AG04449 (cell line): ENCODE data around the gene SYNE4.

Source experiments
- CTCF ChIA-PET: fragments of 350-600 bp; formaldehyde crosslinking; extraction: SDS; loops from one replicate; lab custom pipeline; 2021; ENCODE audit warnings: antibody characterized with exemption; lab: Yijun Ruan, JAX
- POLR2A ChIA-PET: fragments of 400-600, 350-600 bp; formaldehyde crosslinking; extraction: SDS; loops from one replicate; lab custom pipeline; 2020; ENCODE audit warnings: antibody characterized with exemption, inconsistent platforms; lab: Yijun Ruan, JAX
- DNase-seq: peaks from one replicate; pipeline ENCODE4 v3.0.0-alpha.2; 2010; ENCODE audit warnings: low read depth, low spot score
- H3K4me3 ChIP-seq: 2 replicates; pipeline ENCODE4 v1.5.1; 2011; ENCODE audit warnings: low read depth, mild to moderate bottlenecking, control low read depth, low read length
- CTCF ChIP-seq: IDR thresholded peaks from one replicate; pipeline ENCODE4 v1.5.1; 2011; ENCODE audit warnings: mild to moderate bottlenecking, moderate library complexity, low read length, control low read depth, inconsistent platforms; ENCODE audit not compliant: insufficient read depth; ENCODE audit errors: missing control alignments

SYNE4 gene

GRCh38 chr19:36040495-36040894 is 31.9 kb upstream of the SYNE4 start:
- CTCF ChIA-PET = interaction anchor here (0.9 kb wide), 1 partner anchor 18 kb away, joined by 4 read pairs; no protein-coding TSS in a partner anchor

DNA sequence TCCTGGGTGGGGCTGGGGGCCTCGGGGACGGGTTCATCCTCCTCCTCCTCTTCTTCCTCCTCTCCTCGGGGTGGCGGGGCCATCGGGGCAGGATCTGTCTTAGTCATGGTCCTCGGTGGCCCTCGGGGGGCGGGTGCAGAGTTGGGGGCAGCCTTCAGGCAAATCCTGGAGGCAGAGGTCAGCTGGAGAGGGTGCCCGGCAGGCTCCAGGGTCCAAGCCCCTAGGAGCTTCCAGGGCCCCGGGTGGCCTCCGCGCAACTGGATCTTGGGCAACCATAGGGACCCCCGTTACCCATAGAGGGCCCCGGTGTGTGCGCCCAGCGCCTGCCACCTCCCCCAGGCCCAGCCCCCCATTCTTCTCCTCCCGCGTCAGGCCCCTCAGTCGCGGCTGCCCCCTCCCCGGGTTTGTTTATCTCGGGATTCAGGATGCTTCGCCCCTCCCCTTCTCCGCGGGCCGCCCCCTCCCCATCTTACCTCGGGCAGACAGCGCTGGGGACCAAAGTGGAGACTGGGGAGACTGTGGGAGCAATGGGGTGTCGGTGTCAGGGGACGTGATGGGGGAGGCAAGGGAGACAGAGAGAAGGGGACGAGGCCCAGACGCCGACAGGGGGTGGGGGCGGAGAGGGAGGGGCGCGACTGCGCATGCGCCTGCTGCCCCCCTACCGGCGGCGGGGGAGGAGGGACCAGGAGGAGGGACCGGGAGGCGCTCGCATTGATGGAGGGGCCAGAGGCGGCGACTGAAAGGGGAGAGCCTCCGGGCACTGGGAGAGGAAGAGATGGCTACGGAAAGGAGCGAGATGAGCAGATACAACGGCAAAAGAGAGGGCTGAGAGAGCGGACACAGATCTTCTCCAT is 23.9 kb upstream of the SYNE4 start, which contains the start of gene CLIP3:
Gene CLIP3, minus strand, starts transcription at position 623 of the 854 bp plus-strand sequence. Its CDS starts 516 bp downstream, at position 107.
- DNase-seq = no peak
- POLR2A ChIA-PET = no interaction called here
- CTCF ChIA-PET = interaction anchor here (0.6 kb wide), 1 partner anchor 28 kb away, joined by 3 read pairs; no protein-coding TSS in a partner anchor
- TF ChIP-seq CTCF = peak; percentile 11
- peak within 1 kb of the TSS; percentile 95 for H3K4me3 ChIP-seq

More at GRCh38 chr19:36040495-36040894, 31.9 kb upstream of the SYNE4 start:
- no peak for DNase-seq
- TF ChIP-seq CTCF = no peak
- POLR2A ChIA-PET = no interaction called here
- H3K4me3 ChIP-seq = no peak overlapping the region

DNA sequence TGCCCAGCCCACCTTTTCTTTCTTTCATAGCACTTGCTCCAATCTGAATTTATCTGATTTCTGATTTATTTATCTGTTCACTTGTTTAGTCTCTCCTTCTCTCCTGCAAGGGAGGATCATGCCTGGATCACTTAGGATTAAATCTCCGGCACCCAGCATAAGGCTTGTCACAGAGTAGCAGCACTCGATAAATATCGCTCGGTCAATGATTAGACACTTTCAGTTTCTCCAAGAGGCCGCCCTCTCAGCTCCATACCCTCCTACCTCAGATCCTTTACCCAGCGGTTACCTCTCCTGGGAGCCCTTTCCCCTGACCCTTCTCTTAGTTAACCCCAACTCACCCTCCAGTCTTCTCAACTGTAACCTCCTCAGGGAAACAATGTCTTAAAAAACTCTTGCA is 22.7 kb upstream of the SYNE4 start:
- ChIA-PET CTCF (interaction anchor here (1.7 to 2.7 kb wide), 2 partner anchors 11 to 22 kb away, joined by 4 to 7 read pairs; no protein-coding TSS in a partner anchor), POLR2A (no interaction called here)
- no peak for DNase-seq
- no peak overlapping the region; the same call in 1 of the 2 replicates for H3K4me3 ChIP-seq
- TF ChIP-seq CTCF = no peak

GRCh38 chr19:36030264-36031148 is 21.9 kb upstream of the SYNE4 start:
- CTCF ChIA-PET = interaction anchor here (1.7 to 2.7 kb wide), 2 partner anchors 10 to 23 kb away, joined by 4 to 7 read pairs; no protein-coding TSS in a partner anchor
- no peak for DNase-seq
- TF ChIP-seq CTCF = peak; percentile 4
- H3K4me3 ChIP-seq = no peak overlapping the region
- POLR2A ChIA-PET = interaction anchor here (0.6 kb wide), 1 partner anchor 107 kb away, joined by 3 read pairs; no protein-coding TSS in a partner anchor

DNA sequence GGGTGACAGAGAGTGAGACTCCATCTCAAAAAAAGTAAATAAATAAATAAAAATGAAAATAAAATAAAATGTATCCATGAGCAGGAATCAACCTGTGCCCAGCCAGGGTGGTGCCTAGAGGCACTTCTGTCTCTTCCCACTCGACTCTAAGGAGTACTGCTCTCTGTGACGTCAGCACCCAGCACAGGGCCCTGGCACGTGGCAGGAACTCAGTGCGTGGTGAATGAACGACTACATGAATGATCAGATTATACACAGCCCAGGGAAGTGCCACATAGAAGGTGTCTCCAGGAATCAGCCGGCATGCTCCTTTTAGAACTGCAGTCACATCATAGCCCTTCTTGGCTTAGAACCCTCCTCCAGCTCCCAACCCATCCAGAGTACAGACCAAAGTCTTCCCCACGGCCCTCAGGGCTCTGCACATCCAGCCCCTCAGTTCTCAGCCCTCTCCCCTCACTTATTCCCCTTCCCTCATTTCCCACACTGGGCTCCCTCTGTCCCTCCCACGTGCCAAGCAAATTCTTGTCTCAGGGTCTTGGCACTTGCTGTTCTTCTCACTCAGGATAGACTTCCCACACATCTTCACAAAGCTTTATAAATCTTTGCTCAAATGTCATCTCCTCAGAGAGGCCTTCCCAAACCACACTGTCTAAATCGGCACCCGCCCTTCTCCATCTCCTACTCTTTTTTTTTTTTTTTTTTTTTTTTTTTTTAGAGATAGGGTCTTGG is 19.9 kb upstream of the SYNE4 start:
- POLR2A ChIA-PET = interaction anchor here (0.6 kb wide), 1 partner anchor 28 kb away, joined by 3 read pairs; no protein-coding TSS in a partner anchor
- no peak overlapping the region for H3K4me3 ChIP-seq
- TF ChIP-seq CTCF = no peak
- no peak for DNase-seq
- CTCF ChIA-PET = interaction anchor here (1.0 to 1.4 kb wide), 2 partner anchors 14 to 19 kb away, joined by 4 to 6 read pairs; partner anchors contain the start of gene ALKBH6
